CD14-positive monocyte (primary cell): Measurements from ENCODE around the gene PICK1. TPM values are rescaled to one million over a fixed set of nuclear protein-coding genes. Genes with fewer than 3 reads are reported as not detected.

Experiments
- DNase-seq, 3 donors: peaks; one replicate each; pipeline ENCODE4 v3.0.0-alpha.2; 2011 to 2022
- H2AFZ ChIP-seq: 2 replicates; pipeline ENCODE4 v1.6.0; 2012; ENCODE audit warnings: mild to moderate bottlenecking, low read depth, low read length, inconsistent platforms; ENCODE audit not compliant: insufficient read depth, poor library complexity, severe bottlenecking
- H3K27ac ChIP-seq, 2 donors: 1 replicate in 1 of 2; 2 replicates in 1 of 2; pipeline ENCODE4 v1.5.1; 2012 to 2013; ENCODE audit warnings: low read length in 2 of 2, control low read depth in 1 of 2, inconsistent platforms in 1 of 2, low read depth in 1 of 2, mild to moderate bottlenecking in 1 of 2
- H3K27me3 ChIP-seq, 2 donors: one replicate each; pipeline versions ENCODE4 v1.6.0 to v1.6.1; 2011 to 2013; ENCODE audit warnings: low read length in 2 of 2; ENCODE audit not compliant: control insufficient read depth in 2 of 2, insufficient read depth in 2 of 2
- H3K36me3 ChIP-seq, 2 donors: replicated peaks in 1 of 2; 1 replicate in 1 of 2; 2 replicates in 1 of 2; pipeline versions ENCODE4 v1.5.1 to v1.6.1; 2012 to 2013; ENCODE audit warnings: low read length in 2 of 2, control low read depth in 1 of 2, inconsistent platforms in 1 of 2, mild to moderate bottlenecking in 1 of 2; ENCODE audit not compliant: insufficient read depth in 2 of 2, control insufficient read depth in 1 of 2
- H3K4me1 ChIP-seq, 2 donors: 1 replicate in 1 of 2; 2 replicates in 1 of 2; pipeline versions ENCODE4 v1.5.1 to v1.6.1; 2012 to 2013; ENCODE audit warnings: low read length in 2 of 2, control low read depth in 1 of 2, inconsistent platforms in 1 of 2, mild to moderate bottlenecking in 1 of 2, moderate library complexity in 1 of 2; ENCODE audit not compliant: insufficient read depth in 2 of 2, control insufficient read depth in 1 of 2
- H3K4me2 ChIP-seq: replicated peaks from 2 replicates; pipeline ENCODE3; 2012; ENCODE audit warnings: low read length, moderate library complexity, mild to moderate bottlenecking; ENCODE audit not compliant: poor library complexity, severe bottlenecking; ENCODE audit errors: extremely low read depth
- H3K4me3 ChIP-seq, 3 experiments: fragments of 200-600 bp in 1 of 3; sonication (generic) in 1 of 3; replicated peaks in 1 of 3; 1 replicate in 2 of 3; 2 replicates in 1 of 3; pipeline ENCODE4 v1.5.1; 2011 to 2013; ENCODE audit warnings: low read length in 3 of 3, mild to moderate bottlenecking in 3 of 3, control low read depth in 2 of 3, low read depth in 2 of 3, inconsistent platforms in 1 of 3, moderate library complexity in 1 of 3
- H3K79me2 ChIP-seq: 2 replicates; pipeline ENCODE4 v1.6.0; 2012; ENCODE audit warnings: mild to moderate bottlenecking, control low read depth, inconsistent platforms, low read length, moderate library complexity; ENCODE audit not compliant: insufficient read depth
- H3K9ac ChIP-seq: 2 replicates; pipeline ENCODE4 v1.6.0; 2017; ENCODE audit warnings: low read length, mild to moderate bottlenecking; ENCODE audit not compliant: insufficient read depth, poor library complexity, severe bottlenecking
- H3K9me3 ChIP-seq, 2 donors: replicated peaks in 1 of 2; 1 replicate in 1 of 2; 2 replicates in 1 of 2; pipeline versions ENCODE4 v1.5.1 to v1.6.1; 2012 to 2013; ENCODE audit warnings: low read length in 2 of 2, control low read depth in 1 of 2; ENCODE audit not compliant: control insufficient read depth in 1 of 2, insufficient read depth in 1 of 2
- H4K20me1 ChIP-seq: 2 replicates; pipeline ENCODE4 v1.6.0; 2012; ENCODE audit warnings: mild to moderate bottlenecking, low read length, control low read depth, moderate library complexity; ENCODE audit not compliant: insufficient read depth
- H3K27ac Mint-ChIP-seq, 7 donors: one replicate each; pipeline ENCODE4 v1.8.0; 2020; ENCODE audit warnings: mild to moderate bottlenecking in 7 of 7, mixed read lengths in 7 of 7, moderate library complexity in 6 of 7, inconsistent platforms in 2 of 7
- H3K27me3 Mint-ChIP-seq, 3 donors: one replicate each; pipeline ENCODE4 v1.8.0; 2021 to 2022; ENCODE audit warnings: low read depth in 3 of 3, mild to moderate bottlenecking in 3 of 3, mixed read lengths in 3 of 3, moderate library complexity in 3 of 3, inconsistent platforms in 1 of 3
- H3K36me3 Mint-ChIP-seq, 2 donors: one replicate each; pipeline ENCODE4 v1.8.0; 2020; ENCODE audit warnings: mixed read lengths in 2 of 2, inconsistent platforms in 1 of 2, mild to moderate bottlenecking in 1 of 2
- H3K4me1 Mint-ChIP-seq: one replicate; pipeline ENCODE4 v1.8.0; 2020; ENCODE audit warnings: mild to moderate bottlenecking, mixed read lengths
- H3K4me3 Mint-ChIP-seq, 2 donors: one replicate each; pipeline ENCODE4 v1.8.0; 2020; ENCODE audit warnings: mild to moderate bottlenecking in 2 of 2, mixed read lengths in 2 of 2, moderate library complexity in 1 of 2
- H3K9me3 Mint-ChIP-seq, 7 donors: one replicate each; pipeline ENCODE4 v1.8.0; 2020 to 2022; ENCODE audit warnings: mixed read lengths in 7 of 7, mild to moderate bottlenecking in 6 of 7, moderate library complexity in 6 of 7, inconsistent platforms in 2 of 7
- CTCF ChIP-seq: fragments of 200-600 bp; IDR thresholded peaks from one replicate; pipeline ENCODE4 v1.8.0; 2022; ENCODE audit warnings: antibody characterized with exemption, mild to moderate bottlenecking
- WGBS: methylation state at CpG from one replicate; pipeline ENCODE4 v1.1.5; 2013; ENCODE audit warnings: missing lambda C conversion rate; ENCODE audit not compliant: insufficient coverage; 5-methylcytosine and 5-hydroxymethylcytosine counted together
- intact Hi-C, 2 donors: fragments of 100-400 bp; cut with micrococcal nuclease; formaldehyde crosslinking; loops; one replicate each; pipeline versions ENCODE4 v1.15.0 to v1.15.1; 2023
- polyA plus RNA-seq, 3 donors: library from polyadenylated mRNA; depleted of rRNA in 1 of 3; unstranded in 2 of 3; stranded (reverse) in 1 of 3; fragments of 300-500 nt in 2 of 3; fragments of >200 nt in 1 of 3; fragmentation: Illumina TruSeq in 2 of 3; gene quantifications; 1 replicate in 2 of 3; 2 replicates in 1 of 3; pipeline ENCODE4 v1.2.3, GENCODE V29; 2012 to 2021

PICK1 gene
- polyA plus RNA-seq, 3 donors: 6.4 to 16.9 (median 7.2) TPM

GRCh38 chr22:38124236-38124974, 67.2 kb downstream of the PICK1 start:
- H3K9me3 Mint-ChIP-seq: peaks cover 0 to 3% (median 0%) of the 10 kb centered on the region in 7 donors
- Histone ChIP-seq H4K20me1 (no peaks in the 10 kb centered on the region), H3K27ac (no peak overlapping the region), H3K4me3 (no peak overlapping the region), H3K4me1 (no peaks in the 10 kb centered on the region), H3K9ac (no peak overlapping the region), H3K4me2 (no peak overlapping the region), H3K79me2 (no peaks in the 10 kb centered on the region), H3K36me3 (no peaks in the 10 kb centered on the region), H2AFZ (no peak overlapping the region), H3K9me3 (no peaks in the 10 kb centered on the region), H3K27me3 (no peaks in the 10 kb centered on the region)
- WGBS: 91% methylated on average over 16 of the region's 21 CpGs
- H3K36me3 Mint-ChIP-seq: peaks cover 3 to 7% of the 10 kb centered on the region in 2 donors
- peaks cover 0 to 4% (median 0%) of the 10 kb centered on the region in 3 donors for H3K27me3 Mint-ChIP-seq
- intact Hi-C loops: no loop called here
- TF ChIP-seq CTCF: no peak
- H3K27ac Mint-ChIP-seq: peak overlapping the region in 1 of 7 donors; percentile 50
- H3K4me1 Mint-ChIP-seq: no peaks in the 10 kb centered on the region
- H3K4me3 Mint-ChIP-seq: no peak overlapping the region
- no peak for DNase-seq

GRCh38 chr22:38125038-38125610, 67.9 kb downstream of the PICK1 start:
- no peaks in the 10 kb centered on the region for H3K79me2 ChIP-seq

More at GRCh38 chr22:38125038-38125610, 67.9 kb downstream of the PICK1 start:
- Histone ChIP-seq H2AFZ (no peak overlapping the region), H3K4me1 (no peaks in the 10 kb centered on the region), H3K27me3 (no peaks in the 10 kb centered on the region), H4K20me1 (no peaks in the 10 kb centered on the region), H3K4me2 (no peak overlapping the region), H3K27ac (no peak overlapping the region), H3K36me3 (no peaks in the 10 kb centered on the region), H3K9me3 (no peaks in the 10 kb centered on the region), H3K9ac (no peak overlapping the region), H3K4me3 (no peak overlapping the region)
- Mint-ChIP-seq H3K36me3 (peaks cover 3 to 7% of the 10 kb centered on the region in 2 donors), H3K9me3 (peaks cover 0 to 3% (median 0%) of the 10 kb centered on the region in 7 donors), H3K4me1 (no peaks in the 10 kb centered on the region), H3K27ac (no peak overlapping the region), H3K4me3 (no peak overlapping the region), H3K27me3 (peaks cover 0 to 4% (median 0%) of the 10 kb centered on the region in 3 donors)
- no peak for DNase-seq
- WGBS: 98% methylated on average over 14 of the region's 14 CpGs
- no peak for TF ChIP-seq CTCF
- intact Hi-C loops: no loop called here

Other genes starting within 250 kb of the PICK1 start
- gene GCAT, start 249.5 kb upstream of the PICK1 start, polyA plus RNA-seq: 1 to 10 TPM in 2 of 3 donors, under 1 TPM in 1; 0.56 to 1.9 (median 1.1) TPM
- not detected for gene GALR3, start 234.0 kb upstream of the PICK1 start, polyA plus RNA-seq
- gene ANKRD54, start 213.1 kb upstream of the PICK1 start, polyA plus RNA-seq: 10 to 100 TPM in 1 of 3 donors, 1 to 10 TPM in 2; 7.4 to 20.6 (median 9.5) TPM
- 100 to 1,000 TPM; 209 to 503 (median 246) TPM for gene EIF3L, start 208.0 kb upstream of the PICK1 start, polyA plus RNA-seq
- 1 to 10 TPM in 2 of 3 donors, under 1 TPM in 1; 0.51 to 7.0 (median 1.3) TPM for gene MICALL1, start 151.1 kb upstream of the PICK1 start, polyA plus RNA-seq
- not detected for gene C22orf23, start 103.8 kb upstream of the PICK1 start, polyA plus RNA-seq
- gene POLR2F, start 103.7 kb upstream of the PICK1 start, polyA plus RNA-seq: 100 to 1,000 TPM in 2 of 3 donors, 10 to 100 TPM in 1; 45.4 to 182 (median 143) TPM
- gene SOX10, start 72.8 kb upstream of the PICK1 start, polyA plus RNA-seq: not detected
- gene SLC16A8, start 26.8 kb downstream of the PICK1 start, polyA plus RNA-seq: not detected
- under 1 TPM in 1 of 3 donors, not detected in 2; 0.11 TPM for gene BAIAP2L2, start 53.3 kb downstream of the PICK1 start, polyA plus RNA-seq
- 1 to 10 TPM in 1 of 3 donors, under 1 TPM in 2; 0.43 to 8.3 (median 0.62) TPM for gene PLA2G6, start 124.4 kb downstream of the PICK1 start, polyA plus RNA-seq
- gene MAFF, start 144.6 kb downstream of the PICK1 start, polyA plus RNA-seq: 10 to 100 TPM in 1 of 3 donors, 1 to 10 TPM in 2; 1.5 to 67.3 (median 2.0) TPM
- 10 to 100 TPM in 2 of 3 donors, 1 to 10 TPM in 1; 7.4 to 17.7 (median 10.6) TPM for gene TMEM184B, start 215.6 kb downstream of the PICK1 start, polyA plus RNA-seq